Panc1 (cell line): ENCODE results near the gene FRYL.

ENCODE experiments used
- POLR2AphosphoS5 ChIP-seq: IDR thresholded peaks from 2 replicates; pipeline ENCODE4 v1.6.1; 2012; ENCODE audit warnings: mild to moderate bottlenecking, low read depth, low read length, moderate library complexity
- TF ChIP-seq, protein P1 (sequence below): fragments of 450-650 bp; IDR thresholded peaks from 2 replicates; pipeline ENCODE4 v1.5.1; 2017; ENCODE audit warnings: mild to moderate bottlenecking
- TF ChIP-seq, protein P2 (sequence below), 2 experiments: IDR thresholded peaks; 2 replicates each; pipeline ENCODE4 v1.6.1; 2011 to 2012; ENCODE audit warnings: low read depth in 2 of 2, control low read depth in 1 of 2, low read length in 1 of 2, mild to moderate bottlenecking in 1 of 2, moderate library complexity in 1 of 2; ENCODE audit not compliant: insufficient read depth in 1 of 2

DNA sequence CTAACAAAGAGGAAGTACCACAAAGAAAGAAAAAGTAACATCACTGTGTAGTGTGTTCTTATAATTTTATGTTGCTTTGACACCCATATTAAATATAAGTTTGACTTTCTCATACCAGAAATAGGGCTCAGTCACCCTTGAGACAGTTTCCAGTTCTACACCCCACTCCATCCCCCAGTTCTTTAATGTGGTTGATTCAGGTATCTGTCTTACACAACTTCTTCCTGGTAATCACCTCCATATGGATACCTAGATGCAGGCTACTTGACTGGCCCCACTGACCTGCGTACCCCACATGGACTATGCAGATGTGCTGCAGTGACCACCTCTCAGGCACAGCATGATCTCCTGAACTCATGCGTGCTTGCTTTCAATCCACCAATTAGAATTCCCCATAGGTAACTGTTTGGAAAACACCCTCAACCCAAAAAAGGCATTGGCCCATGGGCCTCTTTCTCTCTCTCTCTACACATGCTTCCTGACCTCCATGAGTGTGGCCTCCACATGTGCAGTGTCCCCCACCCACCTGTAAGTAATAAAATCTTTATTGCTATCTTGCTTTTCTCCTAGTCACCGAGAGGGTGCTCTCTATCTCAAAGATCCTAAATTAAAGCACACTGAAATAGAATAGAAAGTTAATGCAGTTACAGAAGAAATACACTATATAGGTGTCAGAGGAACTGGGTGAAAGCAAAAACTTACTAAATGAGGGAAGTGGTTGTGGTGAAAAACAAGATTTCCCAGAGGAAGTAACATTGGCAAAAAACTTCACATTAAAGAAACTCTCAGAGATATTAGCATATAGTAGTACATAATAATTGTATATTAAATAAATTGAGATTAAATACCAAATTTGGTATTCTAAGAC, 191.6 kb downstream of the FRYL start:
- TF ChIP-seq, protein P1, sequence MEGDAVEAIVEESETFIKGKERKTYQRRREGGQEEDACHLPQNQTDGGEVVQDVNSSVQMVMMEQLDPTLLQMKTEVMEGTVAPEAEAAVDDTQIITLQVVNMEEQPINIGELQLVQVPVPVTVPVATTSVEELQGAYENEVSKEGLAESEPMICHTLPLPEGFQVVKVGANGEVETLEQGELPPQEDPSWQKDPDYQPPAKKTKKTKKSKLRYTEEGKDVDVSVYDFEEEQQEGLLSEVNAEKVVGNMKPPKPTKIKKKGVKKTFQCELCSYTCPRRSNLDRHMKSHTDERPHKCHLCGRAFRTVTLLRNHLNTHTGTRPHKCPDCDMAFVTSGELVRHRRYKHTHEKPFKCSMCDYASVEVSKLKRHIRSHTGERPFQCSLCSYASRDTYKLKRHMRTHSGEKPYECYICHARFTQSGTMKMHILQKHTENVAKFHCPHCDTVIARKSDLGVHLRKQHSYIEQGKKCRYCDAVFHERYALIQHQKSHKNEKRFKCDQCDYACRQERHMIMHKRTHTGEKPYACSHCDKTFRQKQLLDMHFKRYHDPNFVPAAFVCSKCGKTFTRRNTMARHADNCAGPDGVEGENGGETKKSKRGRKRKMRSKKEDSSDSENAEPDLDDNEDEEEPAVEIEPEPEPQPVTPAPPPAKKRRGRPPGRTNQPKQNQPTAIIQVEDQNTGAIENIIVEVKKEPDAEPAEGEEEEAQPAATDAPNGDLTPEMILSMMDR = no peak; the same call in 1 of the 2 replicates
- TF ChIP-seq POLR2AphosphoS5 = no peak
- TF ChIP-seq, protein P2, sequence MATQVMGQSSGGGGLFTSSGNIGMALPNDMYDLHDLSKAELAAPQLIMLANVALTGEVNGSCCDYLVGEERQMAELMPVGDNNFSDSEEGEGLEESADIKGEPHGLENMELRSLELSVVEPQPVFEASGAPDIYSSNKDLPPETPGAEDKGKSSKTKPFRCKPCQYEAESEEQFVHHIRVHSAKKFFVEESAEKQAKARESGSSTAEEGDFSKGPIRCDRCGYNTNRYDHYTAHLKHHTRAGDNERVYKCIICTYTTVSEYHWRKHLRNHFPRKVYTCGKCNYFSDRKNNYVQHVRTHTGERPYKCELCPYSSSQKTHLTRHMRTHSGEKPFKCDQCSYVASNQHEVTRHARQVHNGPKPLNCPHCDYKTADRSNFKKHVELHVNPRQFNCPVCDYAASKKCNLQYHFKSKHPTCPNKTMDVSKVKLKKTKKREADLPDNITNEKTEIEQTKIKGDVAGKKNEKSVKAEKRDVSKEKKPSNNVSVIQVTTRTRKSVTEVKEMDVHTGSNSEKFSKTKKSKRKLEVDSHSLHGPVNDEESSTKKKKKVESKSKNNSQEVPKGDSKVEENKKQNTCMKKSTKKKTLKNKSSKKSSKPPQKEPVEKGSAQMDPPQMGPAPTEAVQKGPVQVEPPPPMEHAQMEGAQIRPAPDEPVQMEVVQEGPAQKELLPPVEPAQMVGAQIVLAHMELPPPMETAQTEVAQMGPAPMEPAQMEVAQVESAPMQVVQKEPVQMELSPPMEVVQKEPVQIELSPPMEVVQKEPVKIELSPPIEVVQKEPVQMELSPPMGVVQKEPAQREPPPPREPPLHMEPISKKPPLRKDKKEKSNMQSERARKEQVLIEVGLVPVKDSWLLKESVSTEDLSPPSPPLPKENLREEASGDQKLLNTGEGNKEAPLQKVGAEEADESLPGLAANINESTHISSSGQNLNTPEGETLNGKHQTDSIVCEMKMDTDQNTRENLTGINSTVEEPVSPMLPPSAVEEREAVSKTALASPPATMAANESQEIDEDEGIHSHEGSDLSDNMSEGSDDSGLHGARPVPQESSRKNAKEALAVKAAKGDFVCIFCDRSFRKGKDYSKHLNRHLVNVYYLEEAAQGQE (IDR thresholded peaks at IDR 0.05; ENCODE audit: insufficient read depth in 1 of 2, low read depth in 2 of 2, low read length in 1 of 2) = no peak
